HFF-Myc (cell line): ENCODE data around the gene ANKRD53.
"Not testable (repeated sequence)": the region's sequence is repeated elsewhere in the genome, so short reads cannot be mapped to it uniquely, and the experiment has no call there.

Experiments
- DNase-seq: peaks from one replicate; pipeline ENCODE4 v3.0.0-alpha.2; 2011; ENCODE audit warnings: low read depth; ENCODE audit errors: extremely low read depth
- H3K4me3 ChIP-seq: replicated peaks from 2 replicates; pipeline ENCODE4 v1.5.1; 2011; ENCODE audit warnings: low read depth, mild to moderate bottlenecking, control low read depth, low read length
- TF ChIP-seq, protein P1 (sequence below): IDR thresholded peaks from 2 replicates; pipeline ENCODE4 v1.5.1; 2012; ENCODE audit warnings: mild to moderate bottlenecking, low read depth, low read length, control low read depth; ENCODE audit errors: missing control alignments

The ANKRD53 gene

GRCh38 chr2:70991142-70991541 is 12.7 kb downstream of the ANKRD53 start:
- TF ChIP-seq, protein P1, sequence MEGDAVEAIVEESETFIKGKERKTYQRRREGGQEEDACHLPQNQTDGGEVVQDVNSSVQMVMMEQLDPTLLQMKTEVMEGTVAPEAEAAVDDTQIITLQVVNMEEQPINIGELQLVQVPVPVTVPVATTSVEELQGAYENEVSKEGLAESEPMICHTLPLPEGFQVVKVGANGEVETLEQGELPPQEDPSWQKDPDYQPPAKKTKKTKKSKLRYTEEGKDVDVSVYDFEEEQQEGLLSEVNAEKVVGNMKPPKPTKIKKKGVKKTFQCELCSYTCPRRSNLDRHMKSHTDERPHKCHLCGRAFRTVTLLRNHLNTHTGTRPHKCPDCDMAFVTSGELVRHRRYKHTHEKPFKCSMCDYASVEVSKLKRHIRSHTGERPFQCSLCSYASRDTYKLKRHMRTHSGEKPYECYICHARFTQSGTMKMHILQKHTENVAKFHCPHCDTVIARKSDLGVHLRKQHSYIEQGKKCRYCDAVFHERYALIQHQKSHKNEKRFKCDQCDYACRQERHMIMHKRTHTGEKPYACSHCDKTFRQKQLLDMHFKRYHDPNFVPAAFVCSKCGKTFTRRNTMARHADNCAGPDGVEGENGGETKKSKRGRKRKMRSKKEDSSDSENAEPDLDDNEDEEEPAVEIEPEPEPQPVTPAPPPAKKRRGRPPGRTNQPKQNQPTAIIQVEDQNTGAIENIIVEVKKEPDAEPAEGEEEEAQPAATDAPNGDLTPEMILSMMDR: no peak
- DNase-seq: no peak
- no peak overlapping the region for H3K4me3 ChIP-seq

- no peak for DNase-seq
- no peak overlapping the region for H3K4me3 ChIP-seq
- TF ChIP-seq, protein P1: no peak
These were observed 13.3 kb downstream of the ANKRD53 start for GRCh38 chr2:70991742-70992141.

DNA sequence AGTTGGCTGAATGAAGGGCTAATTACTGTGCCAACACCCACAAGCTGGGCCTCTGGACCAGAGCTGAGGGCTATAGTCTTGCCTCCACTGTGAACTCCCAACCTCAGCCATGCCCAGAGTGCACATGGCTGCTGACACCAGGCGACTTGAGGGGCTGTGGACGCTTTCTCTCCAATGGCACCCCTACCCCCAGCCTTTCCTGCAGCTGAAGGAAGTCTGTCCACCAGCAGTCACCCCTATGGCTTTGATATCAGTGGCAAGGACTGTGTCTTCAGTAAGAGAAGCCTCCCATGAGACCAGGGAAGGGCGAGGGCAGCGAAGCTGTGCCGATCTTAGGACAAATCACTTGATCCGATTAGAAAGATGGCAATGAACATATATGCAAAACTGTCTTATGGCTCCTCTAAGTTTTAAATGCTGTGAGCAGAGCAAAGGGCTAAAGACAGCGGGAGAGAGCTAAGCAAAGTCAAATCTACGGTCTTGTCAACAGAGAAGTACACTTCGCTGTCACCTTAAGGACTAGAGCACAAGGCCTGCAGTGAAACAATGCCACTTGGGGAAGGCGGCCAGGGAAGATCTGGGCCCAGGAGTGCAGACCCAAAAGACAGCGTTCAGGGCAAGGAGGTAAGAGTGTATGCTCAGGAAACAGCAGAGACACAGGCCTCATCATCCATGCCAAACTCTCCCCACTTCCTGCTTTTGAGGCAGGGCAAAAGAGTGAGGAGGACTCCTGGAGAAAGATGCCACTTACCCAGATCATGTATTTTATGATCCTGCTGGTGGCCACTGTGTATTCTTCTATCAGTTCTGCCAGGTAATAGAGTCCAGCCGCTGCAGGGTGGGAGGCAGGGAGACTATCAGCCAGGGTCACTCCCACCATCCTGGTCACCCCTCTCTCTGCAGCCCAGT is 14.8 kb downstream of the ANKRD53 start:
- TF ChIP-seq, protein P1: no peak
- DNase-seq: no peak
- peak overlapping the region; percentile 95 for H3K4me3 ChIP-seq

DNA sequence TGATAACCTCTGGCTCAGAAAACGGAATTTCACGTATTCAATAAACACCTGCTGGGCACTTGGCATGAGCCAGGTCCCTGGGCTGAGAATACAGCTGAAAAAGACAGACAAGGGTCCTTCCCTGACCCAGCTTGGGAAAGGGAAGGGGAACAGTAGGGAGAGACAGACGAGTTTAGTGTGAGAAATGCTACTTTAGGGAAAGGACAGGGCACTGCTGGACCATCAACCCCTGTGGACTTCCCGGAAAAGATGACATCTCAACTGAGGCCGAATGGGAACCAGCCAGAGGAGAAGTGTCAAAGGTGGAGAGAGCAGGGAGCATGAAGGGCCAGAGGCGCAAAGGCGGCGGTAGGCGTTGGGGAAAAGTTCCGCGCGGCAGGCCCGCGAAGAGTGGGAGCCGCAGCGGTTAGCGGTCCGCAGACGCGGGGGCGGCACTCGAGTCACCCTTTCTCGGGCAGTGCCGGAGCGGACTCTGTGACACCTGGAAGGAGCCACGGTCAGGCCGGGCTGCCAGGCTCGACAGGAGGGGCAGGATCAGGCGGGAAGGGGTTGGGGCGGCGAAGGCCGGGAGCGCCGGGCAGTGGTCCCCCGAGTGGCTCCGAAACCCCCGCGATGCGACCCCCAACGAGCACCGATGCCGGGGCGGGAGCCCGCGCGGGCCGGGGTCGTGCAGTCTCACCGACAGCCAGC is 15.7 kb downstream of the ANKRD53 start:
- DNase-seq: no peak
- TF ChIP-seq, protein P1: no peak

DNA sequence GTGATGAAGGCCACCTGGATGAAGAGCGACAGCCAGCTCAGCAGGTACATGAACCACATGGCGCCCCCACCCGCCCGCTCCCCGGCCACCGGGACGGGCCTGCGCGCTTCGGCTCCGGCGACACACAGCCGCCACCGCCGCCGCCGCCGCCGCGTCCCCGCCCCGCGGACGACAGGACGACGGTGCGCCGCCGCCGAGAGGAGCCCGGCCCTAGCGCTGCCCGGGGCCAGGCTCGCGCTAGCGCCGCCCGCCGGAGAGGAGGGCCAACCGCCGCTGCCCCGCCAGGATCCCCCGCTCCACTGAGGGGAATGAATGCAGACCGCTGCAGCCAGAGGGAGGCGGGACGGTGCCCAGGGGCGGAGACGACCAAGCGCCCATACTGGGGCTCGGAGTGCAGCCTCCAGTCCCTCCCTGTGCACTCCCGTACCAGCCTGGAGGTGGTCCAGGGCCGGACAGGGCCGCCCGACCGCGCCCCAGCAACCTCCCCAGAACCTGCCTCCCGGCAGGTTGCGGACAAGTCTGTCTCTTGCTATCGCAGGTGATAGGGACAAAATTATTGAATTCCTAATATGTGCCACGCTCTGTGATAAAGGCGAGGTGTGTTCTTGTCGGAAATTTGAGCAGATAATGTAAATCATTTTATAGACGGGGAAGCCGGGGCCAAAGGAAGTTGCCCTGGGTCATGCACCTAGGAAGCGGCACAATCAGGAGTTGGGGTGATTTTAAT is 16.4 kb downstream of the ANKRD53 start, which contains the start of gene TEX261:
Gene TEX261, minus strand, starts transcription at position 175 of the 727 bp plus-strand sequence. Its CDS starts 116 bp downstream, at position 59.
- TF ChIP-seq, protein P1: peak; percentile 65
- DNase-seq: peak; percentile 35
- H3K4me3 ChIP-seq: peak within 1 kb of the TSS; percentile 95

More for the DNA sequence above, 15.7 kb downstream of the ANKRD53 start:
- peak overlapping the region; percentile 95 for H3K4me3 ChIP-seq

- TF ChIP-seq, protein P1: peak; percentile 28
- H3K4me3 ChIP-seq: peak overlapping the region; percentile 95
- peak; percentile 16 for DNase-seq
These were observed 16.9 kb downstream of the ANKRD53 start for GRCh38 chr2:70995426-70995729.

DNA sequence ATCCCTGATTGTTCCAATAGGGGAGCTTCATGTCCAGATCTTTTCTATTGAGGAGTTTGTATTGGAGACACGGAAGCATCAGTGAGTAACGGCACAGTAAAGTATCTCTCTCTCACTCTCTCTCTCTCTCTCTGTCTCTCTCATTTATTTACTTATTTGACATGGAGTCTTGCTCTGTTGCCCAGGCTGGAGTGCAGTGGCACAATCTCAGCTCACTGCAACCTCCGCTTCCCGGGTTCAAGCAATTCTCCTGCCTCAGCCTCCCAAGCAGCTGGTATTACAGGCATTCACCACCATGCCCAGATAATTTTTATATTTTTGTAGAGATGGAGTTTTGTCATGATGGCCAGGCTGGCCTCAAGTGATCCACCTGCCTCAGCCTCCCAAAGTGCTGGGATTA is 20.5 kb downstream of the ANKRD53 start:
- H3K4me3 ChIP-seq, DNase-seq: not testable (repeated sequence)
